Body of pancreas (tissue), 4 donors: Measurements from ENCODE around the gene ANTXR2. TPM values are rescaled to one million over a fixed set of nuclear protein-coding genes. Genes with fewer than 3 reads are reported as not detected.

Experiments used
- ATAC-seq: fragments of 150-250 bp; one replicate; pipeline ENCODE4 v1.9.1; 2016
- DNase-seq, 4 donors: peaks; one replicate each; pipeline ENCODE4 v3.0.0-alpha.2; 2019
- H3K27ac ChIP-seq, 4 donors: fragments of 200-600 bp; sonication (generic); 1 replicate in 3 of 4; 2 replicates in 1 of 4; pipeline versions ENCODE4 v1.5.1 to v1.6.1; 2016 to 2019; ENCODE audit warnings: mild to moderate bottlenecking in 1 of 4, mixed read lengths in 1 of 4, moderate library complexity in 1 of 4
- H3K27me3 ChIP-seq, 2 donors: fragments of 200-600 bp; sonication (generic); one replicate each; pipeline ENCODE4 v1.6.0; 2016; ENCODE audit warnings: mild to moderate bottlenecking in 1 of 2
- H3K36me3 ChIP-seq, 2 donors: fragments of 200-600 bp; sonication (generic); replicated peaks in 1 of 2; 2 replicates each; pipeline ENCODE4 v1.5.1; 2016; ENCODE audit warnings: low read depth in 2 of 2; ENCODE audit not compliant: insufficient read depth in 1 of 2
- H3K4me1 ChIP-seq: fragments of 200-600 bp; sonication (generic); one replicate; pipeline ENCODE4 v1.6.0; 2016
- H3K4me3 ChIP-seq, 2 donors: fragments of 200-600 bp; sonication (generic); 1 replicate in 1 of 2; 2 replicates in 1 of 2; pipeline ENCODE4 v1.5.1; 2016 to 2019
- H3K9me3 ChIP-seq, 3 donors: fragments of 200-600 bp; sonication (generic); 1 replicate in 2 of 3; 2 replicates in 1 of 3; pipeline ENCODE4 v1.5.1; 2016
- POLR2A ChIP-seq, 3 donors: fragments of 450-650 bp; IDR thresholded peaks; one replicate each; pipeline ENCODE4 v1.6.1; 2016; ENCODE audit warnings: antibody characterized with exemption in 3 of 3, mild to moderate bottlenecking in 2 of 3
- WGBS, 2 donors: methylation state at CpG; one replicate each; pipeline ENCODE4 v1.1.5; 2017; 5-methylcytosine and 5-hydroxymethylcytosine counted together
- intact Hi-C: fragments of 100-400 bp; cut with DNase I; formaldehyde crosslinking; loops from one replicate; pipeline ENCODE4 v1.15.1; 2023
- total RNA-seq, 2 donors: library from RNA; depleted of rRNA; stranded (reverse); fragments of >200 nt; gene quantifications; one replicate each; pipeline ENCODE4 v1.1.0, GENCODE V29; 2016
- TF ChIP-seq, protein P1 (sequence below), 7 experiments: fragments of 450-650 bp in 4 of 7; fragments of 200-600 bp in 3 of 7; sonication (generic) in 3 of 7; IDR thresholded peaks; one replicate each; pipeline ENCODE4 v1.5.1; 2016 to 2019; ENCODE audit warnings: antibody characterized with exemption in 7 of 7

Gene ANTXR2
- total RNA-seq, 2 donors from 2014 or later = 16.9 to 34.6 TPM

DNA sequence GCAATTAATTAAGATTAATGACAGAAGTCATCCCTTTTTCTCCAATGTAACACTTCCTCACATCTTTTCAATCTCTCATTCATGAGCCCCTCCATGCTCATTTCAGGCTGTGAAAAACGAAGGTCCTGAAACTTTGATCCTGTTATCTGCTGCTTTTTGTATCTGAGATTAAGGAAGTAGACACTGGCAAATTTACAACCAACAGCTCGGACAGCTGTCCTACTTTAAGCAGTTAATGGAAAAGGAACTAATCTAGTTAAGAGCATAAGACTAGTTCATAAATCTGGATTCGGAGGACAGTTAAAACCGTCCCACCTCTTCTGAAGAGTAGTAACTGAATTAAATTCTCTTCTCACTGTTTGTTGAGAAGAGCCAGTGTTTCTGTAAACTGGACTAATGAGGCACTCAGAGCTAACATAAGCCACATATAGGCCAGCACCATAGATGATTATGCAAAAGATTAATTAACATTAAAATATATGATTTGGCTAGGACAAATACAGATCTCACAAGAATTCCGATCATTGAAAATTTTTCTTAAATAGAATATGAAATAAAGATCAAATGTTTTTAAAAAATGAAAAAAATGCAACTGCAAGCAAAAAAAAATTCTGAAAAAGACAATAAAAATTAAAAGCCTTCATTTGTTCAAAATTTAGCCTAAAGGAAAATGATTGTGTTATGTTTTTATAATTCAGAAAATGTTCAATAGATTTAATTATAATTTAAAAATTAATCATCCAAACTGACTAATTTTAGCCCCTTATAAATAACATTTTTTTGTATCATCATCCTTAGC, 114.4 kb downstream of the ANTXR2 start:
- no peaks in the 10 kb centered on the region for H3K27me3 ChIP-seq
- ATAC-seq (no peak), DNase-seq (no peak)
- WGBS, 2 donors = 35 to 47% methylated on average over 5 of the region's 5 CpGs
- no peaks in the 10 kb centered on the region for H3K4me1 ChIP-seq
- intact Hi-C loops = no loop called here
- H3K27ac ChIP-seq = no peak overlapping the region
- H3K36me3 ChIP-seq = no peaks in the 10 kb centered on the region
- TF ChIP-seq, protein P1, sequence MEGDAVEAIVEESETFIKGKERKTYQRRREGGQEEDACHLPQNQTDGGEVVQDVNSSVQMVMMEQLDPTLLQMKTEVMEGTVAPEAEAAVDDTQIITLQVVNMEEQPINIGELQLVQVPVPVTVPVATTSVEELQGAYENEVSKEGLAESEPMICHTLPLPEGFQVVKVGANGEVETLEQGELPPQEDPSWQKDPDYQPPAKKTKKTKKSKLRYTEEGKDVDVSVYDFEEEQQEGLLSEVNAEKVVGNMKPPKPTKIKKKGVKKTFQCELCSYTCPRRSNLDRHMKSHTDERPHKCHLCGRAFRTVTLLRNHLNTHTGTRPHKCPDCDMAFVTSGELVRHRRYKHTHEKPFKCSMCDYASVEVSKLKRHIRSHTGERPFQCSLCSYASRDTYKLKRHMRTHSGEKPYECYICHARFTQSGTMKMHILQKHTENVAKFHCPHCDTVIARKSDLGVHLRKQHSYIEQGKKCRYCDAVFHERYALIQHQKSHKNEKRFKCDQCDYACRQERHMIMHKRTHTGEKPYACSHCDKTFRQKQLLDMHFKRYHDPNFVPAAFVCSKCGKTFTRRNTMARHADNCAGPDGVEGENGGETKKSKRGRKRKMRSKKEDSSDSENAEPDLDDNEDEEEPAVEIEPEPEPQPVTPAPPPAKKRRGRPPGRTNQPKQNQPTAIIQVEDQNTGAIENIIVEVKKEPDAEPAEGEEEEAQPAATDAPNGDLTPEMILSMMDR (IDR thresholded peaks at IDR 0.05) = no peak
- no peak for TF ChIP-seq POLR2A (IDR thresholded peaks at IDR 0.05)
- H3K4me3 ChIP-seq = no peak overlapping the region
- no peaks in the 10 kb centered on the region for H3K9me3 ChIP-seq

DNA sequence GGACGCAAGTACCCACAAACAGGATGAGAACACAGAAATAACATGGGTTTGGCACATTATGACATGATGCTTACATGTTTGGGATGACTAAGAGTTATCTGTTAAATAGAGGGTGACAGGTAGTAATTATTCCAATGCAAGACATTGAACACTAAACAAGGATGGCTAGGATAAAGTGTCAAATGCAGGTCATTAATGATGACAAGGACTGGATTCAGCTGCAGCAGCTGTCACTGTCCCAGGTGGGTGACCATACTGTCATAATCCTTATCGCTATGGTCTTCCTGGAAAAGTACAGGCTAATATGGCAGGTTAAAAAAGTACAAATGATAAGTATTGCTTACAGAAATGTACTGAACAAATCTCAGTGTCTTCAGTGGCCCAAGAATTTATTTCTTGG, 123.9 kb downstream of the ANTXR2 start:
- TF ChIP-seq, protein P1 (IDR thresholded peaks at IDR 0.05) = no peak
- TF ChIP-seq POLR2A (IDR thresholded peaks at IDR 0.05) = no peak
- Histone ChIP-seq H3K9me3 (no peaks in the 10 kb centered on the region), H3K36me3 (no peaks in the 10 kb centered on the region), H3K27me3 (no peaks in the 10 kb centered on the region), H3K4me1 (no peaks in the 10 kb centered on the region), H3K27ac (no peak overlapping the region), H3K4me3 (no peak overlapping the region)
- intact Hi-C loops = no loop called here
- DNase-seq = no peak
- no peak for ATAC-seq
- 91 to 97% methylated on average over 2 of the region's 2 CpGs for WGBS, 2 donors

DNA sequence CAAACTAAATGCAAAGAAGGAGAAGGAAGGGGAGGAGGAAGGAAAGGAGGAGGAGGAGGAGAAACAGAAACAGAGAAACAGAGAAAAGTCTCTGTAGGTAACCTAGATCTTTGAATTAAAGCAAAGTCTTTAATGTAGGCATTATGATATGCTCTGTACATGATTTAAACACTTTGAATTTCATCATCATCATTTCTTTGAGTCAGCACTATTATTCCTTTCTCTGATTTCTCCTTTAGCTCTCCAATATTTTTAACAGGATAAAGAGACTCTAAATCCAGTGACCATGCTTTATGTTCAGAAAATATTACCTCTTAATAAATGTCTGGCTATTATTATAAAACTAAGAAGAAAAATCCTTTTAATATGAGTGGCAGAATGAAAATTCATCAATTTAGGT, 124.3 kb downstream of the ANTXR2 start:
- H3K27ac ChIP-seq = no peak overlapping the region
- no peak for TF ChIP-seq POLR2A (IDR thresholded peaks at IDR 0.05)
- TF ChIP-seq, protein P1 (IDR thresholded peaks at IDR 0.05) = no peak

DNA sequence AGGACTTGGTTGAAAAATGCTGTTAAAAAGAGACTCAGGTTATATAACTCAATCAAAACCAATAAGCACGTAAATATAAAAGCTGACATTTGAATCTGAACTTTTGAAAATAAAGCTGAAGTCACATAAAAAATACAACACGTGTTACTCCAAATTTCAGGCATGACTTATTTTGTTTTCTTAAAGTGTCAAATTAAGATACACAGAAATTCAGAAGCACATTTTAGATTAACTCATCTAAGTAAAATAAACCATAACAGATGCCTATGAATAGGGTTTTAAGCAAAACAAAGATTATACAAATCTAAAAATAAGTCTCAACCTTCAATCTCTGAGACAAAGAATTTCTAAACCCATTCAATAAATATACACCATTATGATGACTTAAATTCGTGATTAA, 124.8 kb downstream of the ANTXR2 start:
- DNase-seq = no peak
- H3K36me3 ChIP-seq = no peaks in the 10 kb centered on the region
- no peak overlapping the region for H3K4me3 ChIP-seq
- 65 to 68% methylated on average over 3 of the region's 3 CpGs for WGBS, 2 donors
- ATAC-seq = no peak
- no peak for TF ChIP-seq POLR2A (IDR thresholded peaks at IDR 0.05)
- TF ChIP-seq, protein P1 (IDR thresholded peaks at IDR 0.05) = no peak
- H3K27me3 ChIP-seq = no peaks in the 10 kb centered on the region
- H3K9me3 ChIP-seq = no peaks in the 10 kb centered on the region
- intact Hi-C loops = no loop called here
- no peaks in the 10 kb centered on the region for H3K4me1 ChIP-seq
- no peak overlapping the region for H3K27ac ChIP-seq

More for the DNA sequence above, 124.3 kb downstream of the ANTXR2 start:
- no peaks in the 10 kb centered on the region for H3K27me3 ChIP-seq
- no peak for ATAC-seq
- intact Hi-C loops = no loop called here
- DNase-seq = no peak
- H3K4me1 ChIP-seq = no peaks in the 10 kb centered on the region
- H3K36me3 ChIP-seq = no peaks in the 10 kb centered on the region
- no peaks in the 10 kb centered on the region for H3K9me3 ChIP-seq
- H3K4me3 ChIP-seq = no peak overlapping the region

DNA sequence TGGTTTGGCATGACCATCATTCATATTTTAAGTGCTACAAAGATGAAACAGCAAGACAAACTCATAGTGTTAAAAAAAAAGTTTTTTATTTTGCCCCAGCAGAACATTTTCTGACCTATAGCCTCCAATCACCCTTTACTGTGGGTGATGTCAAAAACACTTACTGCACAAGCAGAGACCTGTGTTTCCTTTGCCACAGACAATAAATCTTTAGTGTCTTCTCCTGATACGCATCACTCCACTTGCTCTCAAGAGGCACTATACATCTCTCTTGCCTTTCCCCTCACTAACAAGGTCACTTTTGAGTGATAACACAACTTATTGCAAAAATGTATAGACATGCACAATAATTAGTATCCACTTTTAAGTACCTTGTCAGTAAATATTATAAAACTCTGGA, 125.6 kb downstream of the ANTXR2 start:
- Histone ChIP-seq H3K27me3 (no peaks in the 10 kb centered on the region), H3K4me1 (no peaks in the 10 kb centered on the region), H3K27ac (no peak overlapping the region), H3K36me3 (no peaks in the 10 kb centered on the region), H3K9me3 (no peaks in the 10 kb centered on the region), H3K4me3 (no peak overlapping the region)
- ATAC-seq = no peak
- no peak for DNase-seq
- 95 to 96% methylated on average over 1 of the region's 1 CpG for WGBS, 2 donors
- no peak for TF ChIP-seq POLR2A (IDR thresholded peaks at IDR 0.05)
- TF ChIP-seq, protein P1 (IDR thresholded peaks at IDR 0.05) = no peak
- intact Hi-C loops = no loop called here
